ENCODE data around the gene F3.
"Not testable (repeated sequence)": the region's sequence is repeated elsewhere in the genome, so short reads cannot be mapped to it uniquely, and the experiment has no call there.

DNA sequence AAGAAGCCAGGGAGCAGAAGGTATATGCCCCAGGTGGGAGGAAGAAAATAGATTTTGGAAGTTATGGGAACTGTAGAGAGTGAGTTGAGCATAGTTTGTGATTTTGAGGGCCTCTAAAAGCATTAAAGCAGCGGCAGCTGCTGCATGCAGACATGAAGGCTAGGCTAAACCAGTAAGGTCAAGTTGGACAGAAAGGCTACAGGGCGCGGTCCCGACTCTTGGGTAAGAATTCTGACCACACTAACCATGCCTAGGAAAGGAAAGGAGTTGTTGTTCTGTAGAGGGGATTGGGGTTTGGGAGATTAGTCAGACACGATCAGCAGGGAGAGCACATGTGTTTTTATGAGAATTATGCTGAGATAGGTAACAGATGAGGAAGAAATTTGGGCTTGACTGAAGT is 27.2 kb upstream of the F3 start:
- TF ChIP-seq, protein P1, sequence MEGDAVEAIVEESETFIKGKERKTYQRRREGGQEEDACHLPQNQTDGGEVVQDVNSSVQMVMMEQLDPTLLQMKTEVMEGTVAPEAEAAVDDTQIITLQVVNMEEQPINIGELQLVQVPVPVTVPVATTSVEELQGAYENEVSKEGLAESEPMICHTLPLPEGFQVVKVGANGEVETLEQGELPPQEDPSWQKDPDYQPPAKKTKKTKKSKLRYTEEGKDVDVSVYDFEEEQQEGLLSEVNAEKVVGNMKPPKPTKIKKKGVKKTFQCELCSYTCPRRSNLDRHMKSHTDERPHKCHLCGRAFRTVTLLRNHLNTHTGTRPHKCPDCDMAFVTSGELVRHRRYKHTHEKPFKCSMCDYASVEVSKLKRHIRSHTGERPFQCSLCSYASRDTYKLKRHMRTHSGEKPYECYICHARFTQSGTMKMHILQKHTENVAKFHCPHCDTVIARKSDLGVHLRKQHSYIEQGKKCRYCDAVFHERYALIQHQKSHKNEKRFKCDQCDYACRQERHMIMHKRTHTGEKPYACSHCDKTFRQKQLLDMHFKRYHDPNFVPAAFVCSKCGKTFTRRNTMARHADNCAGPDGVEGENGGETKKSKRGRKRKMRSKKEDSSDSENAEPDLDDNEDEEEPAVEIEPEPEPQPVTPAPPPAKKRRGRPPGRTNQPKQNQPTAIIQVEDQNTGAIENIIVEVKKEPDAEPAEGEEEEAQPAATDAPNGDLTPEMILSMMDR (IDR thresholded peaks at IDR 0.05 in 8 of 11, conservative IDR thresholded peaks at IDR 0.05 in 3 of 11) = not testable (repeated sequence)
- TF ChIP-seq POLR2A (IDR thresholded peaks at IDR 0.05) = not testable (repeated sequence)
